ENCODE results near the gene REEP3.
A peak's percentile ranks its signal among the peaks of the same experiment; 100 is the strongest.

Gene REEP3

DNA sequence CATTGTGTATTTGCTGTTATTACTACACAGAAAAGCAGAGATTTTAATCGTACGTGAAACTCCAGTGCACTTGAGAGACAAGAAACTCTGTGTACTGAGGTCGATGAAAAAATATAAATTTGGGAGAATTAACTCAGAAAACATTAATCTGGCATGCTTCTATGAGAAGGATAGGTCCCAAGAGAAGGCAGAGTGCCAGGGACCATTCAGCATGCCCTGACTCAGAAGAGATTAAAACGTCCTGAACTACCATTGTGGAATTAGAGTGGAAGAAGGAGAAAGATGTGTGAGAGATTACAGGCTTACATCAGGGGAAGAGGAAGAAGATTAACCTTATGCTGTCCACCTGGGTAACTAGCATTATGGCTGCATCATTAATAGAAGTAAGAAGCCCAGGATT lies 72.4 kb downstream of the REEP3 start:
- no peak for DNase-seq

DNA sequence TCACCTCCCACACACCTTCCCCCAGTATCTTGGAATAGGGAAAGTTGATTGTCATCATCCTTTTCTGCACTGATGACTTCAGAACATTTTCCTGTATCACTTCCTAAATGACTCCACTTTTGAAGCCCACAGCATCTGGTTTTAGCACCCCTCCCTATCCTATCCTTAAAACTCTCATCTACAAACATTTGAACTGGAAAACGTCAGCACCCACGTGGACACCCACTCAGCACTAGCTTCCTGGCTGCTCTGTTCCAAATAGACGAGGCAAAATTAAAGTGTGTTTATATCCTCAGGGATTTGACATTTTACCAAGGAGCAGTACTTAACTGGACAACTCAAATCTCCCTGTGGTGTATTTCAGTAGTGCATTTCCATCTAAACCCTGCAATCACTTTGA lies 73.9 kb downstream of the REEP3 start:
- DNase-seq = no peak

DNA sequence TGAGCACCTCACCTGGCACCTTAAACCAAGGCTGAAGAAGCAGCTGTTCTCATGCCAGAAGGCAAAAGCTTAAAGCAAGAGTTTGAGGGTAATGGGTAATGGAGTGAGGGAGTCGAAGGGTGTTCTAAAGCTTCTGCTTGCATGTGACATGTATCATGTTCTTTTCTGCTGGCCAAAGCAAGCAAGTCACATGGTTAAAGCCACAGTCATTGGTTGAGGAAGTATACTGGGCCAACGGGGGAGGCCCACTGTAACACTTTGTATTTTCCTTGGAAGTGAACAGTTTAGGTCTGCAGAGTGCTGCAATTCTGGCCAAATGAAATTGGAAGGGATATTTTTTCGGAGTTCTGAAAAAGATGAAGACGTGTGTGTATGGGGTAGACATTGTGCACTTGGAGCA lies 75.7 kb downstream of the REEP3 start:
- DNase-seq = no peak

DNA sequence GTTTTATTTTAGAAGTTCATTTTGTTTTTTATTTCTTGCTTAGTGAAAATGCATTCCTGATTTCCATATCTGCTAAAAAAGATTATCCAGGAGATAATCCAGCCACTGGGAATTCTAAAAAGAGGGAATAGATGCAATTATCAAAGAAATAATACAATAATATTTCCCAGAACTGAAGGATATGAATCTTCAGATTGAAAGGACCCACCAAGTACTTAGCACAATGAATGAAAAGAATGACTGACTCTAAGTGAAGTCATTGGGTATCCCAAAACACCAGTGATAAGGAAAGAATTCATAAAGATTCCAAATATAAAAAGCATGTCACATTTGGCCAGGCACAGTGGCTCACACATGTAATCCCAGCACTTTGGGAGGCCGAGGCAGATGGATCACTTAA lies 79.3 kb downstream of the REEP3 start:
- no peak for DNase-seq

GRCh38 chr10:63603709-63604445 lies 82.7 kb downstream of the REEP3 start:
- no peak for DNase-seq

GRCh38 chr10:63605197-63605967 lies 84.2 kb downstream of the REEP3 start:
- DNase-seq = no peak

GRCh38 chr10:63608511-63608910 lies 87.3 kb downstream of the REEP3 start:
- DNase-seq = no peak

- no peak for DNase-seq
These were observed 89.9 kb downstream of the REEP3 start for GRCh38 chr10:63611078-63611477.

GRCh38 chr10:63614371-63614891 lies 93.2 kb downstream of the REEP3 start:
- DNase-seq = no peak

DNA sequence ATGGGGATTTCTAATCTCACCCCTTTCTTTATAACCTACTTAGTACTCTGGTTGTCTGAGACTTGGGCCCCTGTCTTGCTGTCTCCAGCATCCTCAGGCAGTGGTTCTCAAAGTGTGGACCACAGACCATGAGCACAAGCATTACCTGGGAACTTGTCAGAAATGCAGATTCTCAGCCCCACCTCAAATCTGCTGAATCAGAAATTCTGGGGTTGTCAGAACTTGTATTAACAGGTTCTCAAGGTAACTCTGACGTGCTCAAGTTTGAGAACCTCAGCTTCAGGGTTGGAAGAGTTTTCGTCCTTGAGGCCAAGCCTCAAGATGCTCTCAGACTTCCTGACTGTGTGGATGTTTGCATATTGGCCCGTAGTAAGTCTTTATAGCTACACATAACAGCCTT lies 97.4 kb downstream of the REEP3 start:
- no peak for DNase-seq

DNA sequence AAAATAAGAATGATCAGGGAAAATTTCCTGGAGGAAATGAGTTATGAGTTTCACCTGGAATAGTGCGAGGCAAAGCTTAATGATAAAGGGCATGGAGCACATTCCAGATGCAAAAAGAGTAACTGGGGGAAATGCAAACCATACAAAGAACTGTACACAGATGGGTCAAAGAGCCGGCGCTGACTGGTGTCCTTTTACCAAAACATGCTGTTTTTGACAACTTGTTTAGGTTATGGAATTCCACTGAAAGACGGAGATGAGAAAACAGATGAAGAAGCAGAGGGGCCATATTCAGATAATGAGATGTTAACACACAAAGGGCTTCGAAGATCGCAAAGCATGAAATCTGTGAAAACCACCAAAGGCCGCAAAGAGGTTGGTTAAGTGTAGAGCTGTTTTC lies 98.2 kb downstream of the REEP3 start:
- no peak for DNase-seq

DNA sequence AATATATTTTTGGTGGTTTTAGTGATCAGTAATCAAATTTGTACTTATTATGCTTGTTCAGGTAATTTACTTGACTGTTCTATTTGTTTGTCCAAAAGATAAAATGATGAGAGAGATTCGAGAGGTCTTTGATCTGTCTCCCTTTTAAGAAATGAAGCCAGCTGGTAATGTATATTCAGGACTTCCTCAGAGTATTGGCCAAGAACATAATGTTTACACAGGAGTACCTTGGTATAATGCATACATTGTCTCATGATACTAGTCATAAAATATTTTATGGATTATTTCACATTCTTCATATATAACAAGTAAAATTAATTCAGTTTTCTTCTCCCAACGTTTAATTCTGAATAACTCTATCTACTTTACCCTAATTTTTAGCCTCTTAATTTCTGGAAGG lies 100.9 kb downstream of the REEP3 start:
- no peak for DNase-seq

DNA sequence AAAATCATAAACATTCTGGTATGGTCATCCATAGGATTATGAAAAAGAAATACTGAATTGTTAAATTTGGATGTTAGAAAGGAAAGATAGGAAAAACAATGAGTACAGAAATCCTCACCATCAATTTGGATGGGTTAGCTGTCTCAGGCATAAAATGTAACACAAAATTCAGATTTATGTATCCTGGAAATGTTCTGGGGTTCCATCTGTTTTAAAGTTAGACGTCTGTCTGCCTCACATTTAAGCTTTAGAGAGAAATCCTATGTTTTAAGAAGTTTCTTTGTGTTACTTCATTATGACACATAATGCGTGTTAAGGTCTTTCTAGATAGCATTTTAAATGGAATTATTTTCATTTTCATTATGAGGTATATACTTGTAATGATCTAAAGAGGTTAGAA lies 103.5 kb downstream of the REEP3 start:
- no peak for DNase-seq

DNA sequence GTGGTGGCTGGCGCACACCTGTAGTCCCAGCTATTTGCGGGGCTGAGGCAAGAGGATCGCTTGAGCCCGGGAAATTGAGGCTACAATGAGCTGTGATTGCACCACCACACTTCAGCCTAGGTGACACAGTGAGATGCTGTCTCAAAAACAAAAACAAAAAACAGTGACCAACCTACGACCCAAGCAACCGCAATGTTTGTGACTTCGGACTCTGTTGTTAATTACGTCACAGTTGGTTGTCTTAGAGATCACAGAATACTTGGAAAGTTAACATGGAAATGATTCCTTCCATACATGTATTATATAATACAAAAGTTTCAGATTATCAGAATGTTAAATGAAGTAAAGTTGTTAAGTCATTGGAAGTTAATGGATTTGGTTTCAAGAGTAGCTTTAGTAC lies 106.2 kb downstream of the REEP3 start:
- no peak for DNase-seq

GRCh38 chr10:63627881-63628296 lies 106.7 kb downstream of the REEP3 start:
- no peak for DNase-seq

DNA sequence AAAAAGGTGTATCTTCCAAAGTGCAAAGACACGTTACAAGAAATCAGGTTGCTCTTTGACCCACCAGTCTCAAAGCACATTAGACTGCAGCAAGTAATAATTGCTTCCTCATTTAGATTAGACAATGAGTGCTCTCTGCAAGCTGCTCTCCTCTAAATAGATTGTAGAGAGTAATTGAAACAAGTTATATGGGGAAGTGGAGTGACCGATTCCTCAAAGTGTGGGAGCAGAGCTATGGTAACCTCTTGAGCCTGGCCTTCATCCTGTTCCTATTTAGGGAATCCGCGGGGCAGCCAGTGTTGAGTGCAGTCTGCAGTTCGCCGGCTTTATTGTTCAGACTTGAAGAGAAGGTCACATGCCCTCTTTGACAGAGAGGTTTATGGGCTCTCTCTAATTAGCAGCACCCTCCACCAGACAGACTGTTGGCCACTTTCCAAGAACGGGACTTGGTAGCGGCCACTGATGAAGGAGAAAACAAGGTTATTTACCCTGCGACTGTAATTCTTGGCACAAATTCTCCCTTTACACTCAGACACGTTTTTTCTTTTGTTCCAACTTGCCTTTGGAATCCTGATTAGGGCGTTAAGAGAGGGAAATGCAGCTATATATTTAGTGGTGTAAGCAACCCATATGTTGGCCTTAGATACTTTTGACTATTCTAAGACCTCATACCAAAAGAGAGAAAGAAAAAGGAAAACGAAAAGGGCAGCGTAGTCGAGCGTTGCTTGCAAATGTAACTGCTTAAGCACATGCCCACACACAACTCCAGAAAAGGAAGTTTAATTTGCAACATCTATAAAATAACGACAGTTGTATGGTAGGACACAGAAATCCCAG lies 107.5 kb downstream of the REEP3 start:
- DNase-seq = peak; percentile 38

DNA sequence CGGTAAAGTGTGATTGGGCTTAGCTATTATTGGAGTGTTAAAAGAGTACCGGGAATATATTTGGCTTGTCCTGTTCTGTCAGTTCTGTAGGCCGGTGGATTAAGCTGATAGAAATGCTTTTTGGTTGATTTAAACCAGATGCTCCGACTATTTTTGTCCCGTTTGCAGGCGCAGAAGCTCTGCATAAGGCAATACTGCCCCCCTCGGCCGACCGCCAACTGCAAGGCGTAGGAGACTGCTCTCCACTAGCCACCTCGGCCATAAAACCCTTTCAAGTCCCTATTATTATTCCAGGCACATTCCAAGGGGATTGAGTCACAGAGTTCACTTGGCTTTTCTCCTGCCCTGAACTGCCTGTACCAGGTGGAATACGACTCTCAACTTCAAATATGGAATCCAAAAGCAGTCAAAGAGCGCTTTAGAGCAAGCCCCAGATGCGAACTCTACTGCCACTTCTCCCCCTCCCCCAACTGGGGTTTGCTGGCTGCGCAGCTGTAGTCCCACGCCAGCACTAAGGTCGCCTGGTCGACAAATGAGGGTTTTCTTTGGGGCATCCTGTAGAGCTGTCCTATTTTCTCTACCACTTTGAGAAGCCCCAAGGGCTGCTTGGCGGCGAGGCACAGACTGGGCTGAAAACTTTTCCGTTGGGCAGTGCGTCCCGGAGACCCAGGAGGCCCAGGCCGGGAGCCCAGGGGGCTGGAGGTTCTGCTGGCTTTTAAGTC lies 108.3 kb downstream of the REEP3 start:
- peak; percentile 99 for DNase-seq

- DNase-seq = peak; percentile 75
These were observed 109.1 kb downstream of the REEP3 start for GRCh38 chr10:63630085-63630930.

- DNase-seq = no peak
These were observed 109.9 kb downstream of the REEP3 start for GRCh38 chr10:63630931-63631680.

DNA sequence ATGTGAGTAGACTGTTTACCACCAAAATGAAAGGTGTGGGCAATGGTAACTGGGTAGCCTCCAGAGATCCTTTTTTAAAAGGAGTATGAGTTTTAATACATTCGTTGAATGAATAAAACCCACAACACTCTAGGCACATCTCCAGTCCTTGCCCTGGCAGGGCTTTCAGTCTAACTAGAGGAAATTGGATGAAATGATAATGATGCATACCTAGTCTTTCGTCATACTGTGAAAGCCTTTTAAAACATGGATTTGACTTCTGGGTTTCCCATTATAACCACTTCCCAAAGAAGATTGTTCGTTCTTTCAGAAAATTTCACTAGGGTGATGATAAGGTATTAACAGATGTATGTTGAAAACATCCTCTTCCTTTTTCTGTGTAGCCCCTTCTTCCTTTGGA lies 110.8 kb downstream of the REEP3 start:
- no peak for DNase-seq

Data from kidney glomerular epithelial cell (primary cell).